ENCODE measurements around the gene DNM1.

GRCh38 chr9:128219831-128220230 lies 16.7 kb downstream of the DNM1 start:
- no peak for TF ChIP-seq CTCF (IDR thresholded peaks at IDR 0.05)
- no peak for TF ChIP-seq POLR2A (IDR thresholded peaks at IDR 0.05)
